H9 (cell line): ENCODE measurements around the gene SURF1. TPM values are rescaled to one million over a fixed set of nuclear protein-coding genes. Genes with fewer than 3 reads are reported as not detected.
A peak's percentile ranks its signal among the peaks of the same experiment; 100 is the strongest.

Source experiments
- DNase-seq: peaks from one replicate; pipeline ENCODE4 v3.0.0-alpha.2; 2017
- H2AFZ ChIP-seq: one replicate; pipeline ENCODE4 v1.6.1; 2013; ENCODE audit warnings: mild to moderate bottlenecking, low read length, control low read depth, moderate library complexity
- H2AK5ac ChIP-seq: 2 replicates; pipeline ENCODE4 v1.6.1; 2013; ENCODE audit warnings: low read length, control low read depth, mixed read lengths; ENCODE audit not compliant: insufficient read length
- H2BK120ac ChIP-seq: one replicate; pipeline ENCODE4 v1.6.1; 2013; ENCODE audit warnings: low read depth, mild to moderate bottlenecking, low read length, control low read depth, inconsistent platforms; ENCODE audit not compliant: poor library complexity, severe bottlenecking
- H2BK12ac ChIP-seq: 2 replicates; pipeline ENCODE4 v1.6.1; 2013; ENCODE audit warnings: low read length, control low read depth, mixed read lengths, low read depth; ENCODE audit not compliant: insufficient read length
- H2BK15ac ChIP-seq: 2 replicates; pipeline ENCODE4 v1.6.1; 2013; ENCODE audit warnings: low read depth, low read length, control low read depth
- H2BK20ac ChIP-seq: one replicate; pipeline ENCODE4 v1.6.1; 2013; ENCODE audit warnings: low read depth, mild to moderate bottlenecking, low read length, control low read depth, inconsistent platforms; ENCODE audit not compliant: poor library complexity, severe bottlenecking
- H2BK5ac ChIP-seq: 2 replicates; pipeline ENCODE4 v1.6.1; 2013; ENCODE audit warnings: low read length, control low read depth, mixed read lengths; ENCODE audit not compliant: insufficient read length
- H3K14ac ChIP-seq: 2 replicates; pipeline ENCODE4 v1.6.1; 2013; ENCODE audit warnings: low read length, control low read depth; ENCODE audit not compliant: insufficient read depth
- H3K18ac ChIP-seq: 2 replicates; pipeline ENCODE4 v1.6.1; 2013; ENCODE audit warnings: low read depth, mild to moderate bottlenecking, mixed read lengths, low read length, control low read depth; ENCODE audit not compliant: insufficient read length
- H3K23ac ChIP-seq: 2 replicates; pipeline ENCODE4 v1.6.1; 2013; ENCODE audit warnings: low read length, control low read depth, mixed read lengths, low read depth; ENCODE audit not compliant: insufficient read length
- H3K23me2 ChIP-seq: 2 replicates; pipeline ENCODE4 v1.6.1; 2013; ENCODE audit warnings: low read depth, mild to moderate bottlenecking, mixed read lengths, low read length, control low read depth; ENCODE audit not compliant: insufficient read length, poor library complexity, severe bottlenecking
- H3K27ac ChIP-seq: 2 replicates; pipeline ENCODE4 v1.5.1; 2013; ENCODE audit warnings: low read length, control low read depth, mixed read lengths, low read depth; ENCODE audit not compliant: insufficient read length
- H3K27me3 ChIP-seq: 2 replicates; pipeline ENCODE4 v1.6.1; 2013; ENCODE audit warnings: low read length, control low read depth, inconsistent platforms; ENCODE audit not compliant: insufficient read depth
- H3K4ac ChIP-seq: 2 replicates; pipeline ENCODE4 v1.6.1; 2013; ENCODE audit warnings: low read depth, mild to moderate bottlenecking, control low read depth, inconsistent platforms, low read length, moderate library complexity
- H3K4me1 ChIP-seq: 2 replicates; pipeline ENCODE4 v1.6.1; 2013; ENCODE audit warnings: low read length, control low read depth, inconsistent platforms; ENCODE audit not compliant: insufficient read depth
- H3K4me2 ChIP-seq: 2 replicates; pipeline ENCODE4 v1.6.1; 2013; ENCODE audit warnings: low read length, control low read depth, mixed read lengths; ENCODE audit not compliant: insufficient read length, insufficient read depth
- H3K56ac ChIP-seq: 2 replicates; pipeline ENCODE4 v1.6.1; 2013; ENCODE audit warnings: low read depth, mild to moderate bottlenecking, mixed read lengths, low read length, control low read depth; ENCODE audit not compliant: insufficient read length
- H3K79me1 ChIP-seq: 2 replicates; pipeline ENCODE4 v1.6.1; 2013; ENCODE audit warnings: low read depth, mild to moderate bottlenecking, moderate library complexity, low read length, control low read depth, inconsistent platforms; ENCODE audit not compliant: insufficient read depth, poor library complexity, severe bottlenecking
- H3K79me2 ChIP-seq: 2 replicates; pipeline ENCODE4 v1.6.1; 2013; ENCODE audit warnings: low read length, control low read depth, inconsistent platforms; ENCODE audit not compliant: insufficient read depth
- H3K9ac ChIP-seq: 2 replicates; pipeline ENCODE4 v1.6.1; 2013; ENCODE audit warnings: low read length, control low read depth, mixed read lengths; ENCODE audit not compliant: insufficient read length; ENCODE audit errors: extremely low read depth
- H3K9me3 ChIP-seq: one replicate; pipeline ENCODE4 v1.6.1; 2013; ENCODE audit warnings: low read depth, low read length, inconsistent platforms; ENCODE audit not compliant: control insufficient read depth
- H3T11ph ChIP-seq: one replicate; pipeline ENCODE4 v1.6.1; 2013; ENCODE audit warnings: mild to moderate bottlenecking, low read length, control low read depth, inconsistent platforms
- H4K20me1 ChIP-seq: one replicate; pipeline ENCODE4 v1.6.1; 2013; ENCODE audit not compliant: control insufficient read depth, insufficient read length, insufficient read depth
- H4K5ac ChIP-seq: 2 replicates; pipeline ENCODE4 v1.6.1; 2013; ENCODE audit warnings: low read depth, mild to moderate bottlenecking, mixed read lengths, low read length, control low read depth; ENCODE audit not compliant: insufficient read length
- H4K8ac ChIP-seq: replicated peaks from 2 replicates; pipeline ENCODE4 v1.6.1; 2013; ENCODE audit warnings: low read length, control low read depth, mixed read lengths, low read depth; ENCODE audit not compliant: insufficient read length
- H4K91ac ChIP-seq: 2 replicates; pipeline ENCODE4 v1.6.1; 2013; ENCODE audit warnings: low read depth, mild to moderate bottlenecking, moderate library complexity, mixed read lengths, low read length, control low read depth; ENCODE audit not compliant: insufficient read length
- H3K27ac Mint-ChIP-seq, 3 experiments: 2 replicates in 2 of 3; 3 replicates in 1 of 3; pipeline ENCODE4 v1.8.0; 2020 to 2021; ENCODE audit warnings: mixed read lengths in 3 of 3, mild to moderate bottlenecking in 1 of 3, moderate library complexity in 1 of 3
- H3K27me3 Mint-ChIP-seq: 2 replicates; pipeline ENCODE4 v1.8.0; 2021; ENCODE audit warnings: low read depth, mild to moderate bottlenecking, moderate library complexity, mixed read lengths
- H3K36me3 Mint-ChIP-seq, 3 experiments: 2 replicates in 2 of 3; 3 replicates in 1 of 3; pipeline ENCODE4 v1.8.0; 2020 to 2021; ENCODE audit warnings: low read depth in 3 of 3, mixed read lengths in 3 of 3; ENCODE audit not compliant: insufficient read depth in 1 of 3
- H3K4me1 Mint-ChIP-seq, 2 experiments: 2 replicates each; pipeline ENCODE4 v1.8.0; 2020; ENCODE audit warnings: mixed read lengths in 2 of 2
- H3K4me3 Mint-ChIP-seq, 2 experiments: 2 replicates in 1 of 2; 3 replicates in 1 of 2; pipeline ENCODE4 v1.8.0; 2020 to 2021; ENCODE audit warnings: mild to moderate bottlenecking in 2 of 2, mixed read lengths in 2 of 2, moderate library complexity in 1 of 2
- H3K9me3 Mint-ChIP-seq, 2 experiments: 2 replicates in 1 of 2; 3 replicates in 1 of 2; pipeline ENCODE4 v1.8.0; 2020; ENCODE audit warnings: mild to moderate bottlenecking in 2 of 2, mixed read lengths in 2 of 2, moderate library complexity in 1 of 2
- WGBS: extraction: QIAGEN DNeasy Blood & Tissue Kit; methylation state at CpG from one replicate; pipeline ENCODE4 v1.1.7; 2013; ENCODE audit warnings: missing lambda C conversion rate, low lambda C conversion rate, mixed read lengths; ENCODE audit not compliant: insufficient read length; ENCODE audit errors: extremely low coverage; 5-methylcytosine and 5-hydroxymethylcytosine counted together
- total RNA-seq: library from RNA; stranded (reverse); gene quantifications from 2 replicates; pipeline ENCODE4 v1.2.1, GENCODE V29; 2021
- TF ChIP-seq, protein P1 (sequence below): fragments of 200-600 bp; sonication (generic); conservative IDR thresholded peaks from 3 replicates; pipeline ENCODE4 v1.8.0; 2021; ENCODE audit warnings: antibody characterized with exemption, mild to moderate bottlenecking

SURF1 gene
- total RNA-seq, 1 experiment from 2014 or later = 43.3 TPM

DNA sequence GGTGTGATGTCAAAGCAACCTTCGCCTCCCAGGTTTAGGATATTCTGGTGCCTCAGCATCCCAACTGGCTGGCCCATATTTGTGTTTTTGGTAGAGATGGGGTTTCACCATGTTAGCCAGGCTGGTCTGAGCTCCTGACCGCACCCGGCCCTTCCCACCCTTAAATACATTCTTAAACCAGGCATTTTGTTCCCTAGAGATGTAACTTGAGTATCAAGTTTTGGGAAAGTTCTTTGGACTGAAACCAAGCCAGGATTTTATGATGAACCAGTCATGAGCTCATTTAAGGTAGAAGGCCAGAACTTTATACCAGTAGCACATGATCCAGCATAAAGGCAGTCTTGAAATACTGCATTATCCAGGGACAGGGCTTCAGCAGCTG, 4.8 kb downstream of the SURF1 start:
- H3K14ac ChIP-seq = no peak overlapping the region
- WGBS = no CpG with 5 or more reads among the region's 3 CpGs
- H3T11ph ChIP-seq = no peak overlapping the region
- no peak overlapping the region for H3K27ac ChIP-seq
- H4K8ac ChIP-seq = no peak overlapping the region
- H3K79me2 ChIP-seq = peaks cover 8% of the 10 kb centered on the region; the same call in 1 of the 2 replicates
- H4K91ac ChIP-seq = no peak overlapping the region
- H3K4ac ChIP-seq = no peak overlapping the region
- TF ChIP-seq, protein P1, sequence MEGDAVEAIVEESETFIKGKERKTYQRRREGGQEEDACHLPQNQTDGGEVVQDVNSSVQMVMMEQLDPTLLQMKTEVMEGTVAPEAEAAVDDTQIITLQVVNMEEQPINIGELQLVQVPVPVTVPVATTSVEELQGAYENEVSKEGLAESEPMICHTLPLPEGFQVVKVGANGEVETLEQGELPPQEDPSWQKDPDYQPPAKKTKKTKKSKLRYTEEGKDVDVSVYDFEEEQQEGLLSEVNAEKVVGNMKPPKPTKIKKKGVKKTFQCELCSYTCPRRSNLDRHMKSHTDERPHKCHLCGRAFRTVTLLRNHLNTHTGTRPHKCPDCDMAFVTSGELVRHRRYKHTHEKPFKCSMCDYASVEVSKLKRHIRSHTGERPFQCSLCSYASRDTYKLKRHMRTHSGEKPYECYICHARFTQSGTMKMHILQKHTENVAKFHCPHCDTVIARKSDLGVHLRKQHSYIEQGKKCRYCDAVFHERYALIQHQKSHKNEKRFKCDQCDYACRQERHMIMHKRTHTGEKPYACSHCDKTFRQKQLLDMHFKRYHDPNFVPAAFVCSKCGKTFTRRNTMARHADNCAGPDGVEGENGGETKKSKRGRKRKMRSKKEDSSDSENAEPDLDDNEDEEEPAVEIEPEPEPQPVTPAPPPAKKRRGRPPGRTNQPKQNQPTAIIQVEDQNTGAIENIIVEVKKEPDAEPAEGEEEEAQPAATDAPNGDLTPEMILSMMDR = no peak
- H3K23me2 ChIP-seq = peaks cover 5% of the 10 kb centered on the region
- H3K27me3 ChIP-seq = no peaks in the 10 kb centered on the region
- H2BK5ac ChIP-seq = no peak overlapping the region
- no peak overlapping the region for H3K23ac ChIP-seq
- no peaks in the 10 kb centered on the region; the same call in 1 of the 2 replicates for H3K4me1 ChIP-seq
- Mint-ChIP-seq H3K9me3 (peaks cover 0 to 3% of the 10 kb centered on the region in 2 experiments; a peak in 1 of 5 replicates), H3K27me3 (no peaks in the 10 kb centered on the region), H3K4me1 (peaks cover 21 to 31% of the 10 kb centered on the region in 2 experiments), H3K27ac (peak overlapping the region in 1 of 3 experiments; percentile 55; a peak in 2 of 7 replicates), H3K4me3 (peak overlapping the region in 1 of 2 experiments; percentile 55; a peak in 2 of 5 replicates), H3K36me3 (peaks cover 43 to 59% (median 51%) of the 10 kb centered on the region in 3 experiments)
- no peaks in the 10 kb centered on the region for H3K9me3 ChIP-seq
- no peak overlapping the region for H4K5ac ChIP-seq
- no peak overlapping the region for H2AK5ac ChIP-seq
- DNase-seq = no peak
- H2BK12ac ChIP-seq = no peak overlapping the region
- no peak overlapping the region for H3K9ac ChIP-seq
- H2BK15ac ChIP-seq = no peak overlapping the region
- H3K18ac ChIP-seq = no peak overlapping the region
- H2BK20ac ChIP-seq = no peak overlapping the region
- H3K4me2 ChIP-seq = no peak overlapping the region
- H2AFZ ChIP-seq = no peak overlapping the region
- peaks cover under 1% of the 10 kb centered on the region for H3K79me1 ChIP-seq
- H3K56ac ChIP-seq = no peak overlapping the region
- H4K20me1 ChIP-seq = no peaks in the 10 kb centered on the region
- no peak overlapping the region for H2BK120ac ChIP-seq
